ENCODE measurements around the gene MIA. TPM values are rescaled to one million over a fixed set of nuclear protein-coding genes. Genes with fewer than 3 reads are reported as not detected.

MIA gene
- total RNA-seq, 1 donor from 2014 or later: 2.4 TPM

DNA sequence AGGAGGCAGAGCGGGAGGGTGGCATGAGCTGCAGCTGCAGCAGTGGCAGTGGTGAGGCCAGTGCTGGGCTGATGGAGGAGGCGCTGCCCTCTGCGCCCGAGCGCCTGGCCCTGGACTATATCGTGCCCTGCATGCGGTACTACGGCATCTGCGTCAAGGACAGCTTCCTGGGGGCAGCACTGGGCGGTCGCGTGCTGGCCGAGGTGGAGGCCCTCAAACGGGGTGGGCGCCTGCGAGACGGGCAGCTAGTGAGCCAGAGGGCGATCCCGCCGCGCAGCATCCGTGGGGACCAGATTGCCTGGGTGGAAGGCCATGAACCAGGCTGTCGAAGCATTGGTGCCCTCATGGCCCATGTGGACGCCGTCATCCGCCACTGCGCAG, 25.7 kb downstream of the MIA start:
- TF ChIP-seq, protein P1, sequence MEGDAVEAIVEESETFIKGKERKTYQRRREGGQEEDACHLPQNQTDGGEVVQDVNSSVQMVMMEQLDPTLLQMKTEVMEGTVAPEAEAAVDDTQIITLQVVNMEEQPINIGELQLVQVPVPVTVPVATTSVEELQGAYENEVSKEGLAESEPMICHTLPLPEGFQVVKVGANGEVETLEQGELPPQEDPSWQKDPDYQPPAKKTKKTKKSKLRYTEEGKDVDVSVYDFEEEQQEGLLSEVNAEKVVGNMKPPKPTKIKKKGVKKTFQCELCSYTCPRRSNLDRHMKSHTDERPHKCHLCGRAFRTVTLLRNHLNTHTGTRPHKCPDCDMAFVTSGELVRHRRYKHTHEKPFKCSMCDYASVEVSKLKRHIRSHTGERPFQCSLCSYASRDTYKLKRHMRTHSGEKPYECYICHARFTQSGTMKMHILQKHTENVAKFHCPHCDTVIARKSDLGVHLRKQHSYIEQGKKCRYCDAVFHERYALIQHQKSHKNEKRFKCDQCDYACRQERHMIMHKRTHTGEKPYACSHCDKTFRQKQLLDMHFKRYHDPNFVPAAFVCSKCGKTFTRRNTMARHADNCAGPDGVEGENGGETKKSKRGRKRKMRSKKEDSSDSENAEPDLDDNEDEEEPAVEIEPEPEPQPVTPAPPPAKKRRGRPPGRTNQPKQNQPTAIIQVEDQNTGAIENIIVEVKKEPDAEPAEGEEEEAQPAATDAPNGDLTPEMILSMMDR (IDR thresholded peaks at IDR 0.05): no peak
- no peak for DNase-seq (ENCODE audit: low spot score)
- Mint-ChIP-seq H3K4me3 (ENCODE audit: unreplicated experiment) (peak overlapping the region; percentile 92), H3K36me3 (ENCODE audit: low read depth) (peaks cover 10% of the 10 kb centered on the region), H3K27me3 (ENCODE audit: low read depth) (no peaks in the 10 kb centered on the region), H3K27ac (ENCODE audit: unreplicated experiment) (no peak overlapping the region), H3K4me1 (ENCODE audit: low read depth) (peaks cover 73% of the 10 kb centered on the region), H3K9me3 (ENCODE audit: low read depth) (no peaks in the 10 kb centered on the region)

DNA sequence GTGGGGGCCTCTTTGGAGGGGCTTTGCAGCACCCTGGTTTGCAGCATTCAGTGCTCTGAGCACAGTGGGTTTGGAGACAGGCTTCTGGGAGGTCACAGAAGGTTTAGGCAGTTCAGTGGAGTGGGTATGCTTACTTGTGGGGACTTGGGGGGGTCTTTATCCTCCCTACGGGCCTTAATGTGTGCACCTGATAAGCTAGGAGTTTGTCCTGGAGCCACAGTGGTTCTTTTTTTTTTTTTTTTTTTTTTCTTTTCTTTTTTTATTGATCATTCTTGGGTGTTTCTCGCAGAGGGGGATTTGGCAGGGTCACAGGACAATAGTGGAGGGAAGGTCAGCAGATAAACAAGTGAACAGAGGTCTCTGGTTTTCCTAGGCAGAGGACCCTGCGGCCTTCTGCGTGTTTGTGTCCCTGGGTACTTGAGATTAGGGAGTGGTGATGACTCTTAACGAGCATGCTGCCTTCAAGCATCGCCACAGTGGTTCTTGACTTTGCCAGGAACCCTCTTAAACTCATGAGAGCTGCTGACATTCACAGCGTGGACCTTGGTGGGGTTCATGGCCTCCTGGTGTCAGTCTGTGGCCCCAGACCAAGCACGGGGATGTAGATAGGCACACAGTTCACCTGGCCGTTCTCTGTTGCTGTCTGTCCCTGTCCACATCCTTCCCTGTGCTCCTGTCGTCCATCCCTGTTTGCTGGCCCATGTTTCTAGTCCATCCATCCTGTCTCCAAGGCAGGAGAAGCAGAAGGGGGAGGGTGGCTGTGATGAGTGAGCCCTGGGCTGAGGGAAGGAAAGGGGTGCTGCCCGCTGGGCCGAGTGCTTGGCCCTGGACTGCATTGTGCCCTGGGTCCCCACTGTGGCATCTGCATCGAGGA, 26.3 kb downstream of the MIA start:
- DNase-seq (ENCODE audit: low spot score): no peak
- H3K9me3 Mint-ChIP-seq (ENCODE audit: low read depth): no peaks in the 10 kb centered on the region
- peaks cover 8% of the 10 kb centered on the region for H3K36me3 Mint-ChIP-seq (ENCODE audit: low read depth)
- H3K27me3 Mint-ChIP-seq (ENCODE audit: low read depth): no peaks in the 10 kb centered on the region
- TF ChIP-seq, protein P1 (IDR thresholded peaks at IDR 0.05): no peak
- H3K27ac Mint-ChIP-seq (ENCODE audit: unreplicated experiment): peak overlapping the region; percentile 69
- peak overlapping the region; percentile 56 for H3K4me3 Mint-ChIP-seq (ENCODE audit: unreplicated experiment)
- peaks cover 80% of the 10 kb centered on the region for H3K4me1 Mint-ChIP-seq (ENCODE audit: low read depth)

DNA sequence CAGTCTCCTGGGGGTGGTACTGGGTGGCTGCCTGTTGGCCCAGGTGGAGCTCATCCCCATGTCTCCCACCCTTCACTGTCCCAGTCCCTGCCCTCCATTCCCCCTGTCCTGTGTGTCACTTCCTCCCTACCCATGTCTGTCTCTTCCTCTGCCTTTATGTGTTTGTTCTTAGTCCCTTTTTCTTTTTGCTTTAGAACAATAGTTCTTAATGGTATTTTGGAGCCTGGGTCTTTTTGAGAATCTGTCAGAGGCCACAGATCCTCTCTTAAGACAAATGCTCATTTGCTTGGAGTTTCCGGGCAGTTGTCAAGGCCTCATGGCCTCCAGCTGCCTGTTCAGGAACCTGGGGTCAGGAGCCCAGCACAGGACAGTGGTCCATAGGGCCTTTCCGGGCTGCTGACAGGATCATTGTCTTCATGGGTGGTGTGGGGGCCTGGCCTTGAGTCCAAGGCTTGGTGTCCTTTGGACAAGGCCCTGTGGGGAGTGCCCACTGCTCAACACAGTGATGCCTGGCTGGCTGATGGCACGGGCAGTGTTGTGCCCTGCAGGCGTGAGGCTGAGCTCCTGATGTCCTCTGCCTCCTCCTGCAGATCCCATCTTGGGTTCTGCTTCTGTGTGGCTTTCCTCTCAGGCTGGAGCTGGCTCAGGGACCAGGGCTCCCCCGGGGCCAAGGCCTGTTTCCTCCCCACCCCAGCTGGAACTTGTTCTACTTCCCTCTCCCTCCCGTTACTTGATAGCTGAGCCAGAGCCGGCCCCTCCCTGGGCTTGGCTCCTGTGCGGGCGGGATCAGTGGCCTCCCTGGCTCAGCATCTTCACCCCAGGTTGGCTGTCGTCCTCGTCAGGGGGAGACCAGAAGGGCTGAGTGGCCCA, 27.2 kb downstream of the MIA start:
- Mint-ChIP-seq H3K4me3 (ENCODE audit: unreplicated experiment) (peak overlapping the region; percentile 56), H3K4me1 (ENCODE audit: low read depth) (peaks cover 83% of the 10 kb centered on the region), H3K27ac (ENCODE audit: unreplicated experiment) (peak overlapping the region; percentile 69), H3K9me3 (ENCODE audit: low read depth) (no peaks in the 10 kb centered on the region), H3K27me3 (ENCODE audit: low read depth) (no peaks in the 10 kb centered on the region), H3K36me3 (ENCODE audit: low read depth) (peaks cover 13% of the 10 kb centered on the region)
- no peak for DNase-seq (ENCODE audit: low spot score)
- TF ChIP-seq, protein P1 (IDR thresholded peaks at IDR 0.05): no peak

DNA sequence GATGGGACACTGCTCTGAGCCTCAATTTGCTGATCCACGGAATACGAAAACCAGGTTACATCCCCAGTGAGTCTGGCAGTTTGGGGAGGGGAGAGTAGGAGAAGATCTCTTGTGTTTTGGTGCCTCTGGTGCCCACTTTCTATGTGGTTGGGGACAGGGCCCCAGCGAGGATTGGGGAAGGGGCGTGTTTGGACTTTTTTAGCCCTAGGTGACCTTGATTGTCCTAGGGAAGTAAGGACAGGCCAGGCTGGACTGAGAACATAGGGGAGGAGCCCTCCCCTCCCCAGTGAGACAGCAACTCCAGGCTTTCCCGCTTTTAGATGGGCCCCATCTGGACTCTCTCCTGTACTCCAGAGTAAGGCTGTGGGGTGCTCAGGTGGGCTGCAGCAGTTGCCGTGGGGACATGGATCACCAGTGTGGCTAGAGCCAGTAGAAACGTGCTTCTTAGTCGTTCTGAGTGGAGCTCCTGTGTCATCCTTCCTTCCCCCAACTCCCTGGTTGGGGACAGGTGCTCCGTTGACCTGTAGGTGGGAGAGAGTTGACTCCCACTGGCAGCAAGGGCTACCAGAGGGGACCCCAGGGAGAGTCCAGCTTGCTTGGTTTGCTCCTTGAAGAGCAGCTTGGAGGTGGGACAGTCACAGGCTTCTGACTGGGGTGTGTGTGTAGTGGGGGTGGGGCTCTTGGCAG, 28.0 kb downstream of the MIA start:
- no peaks in the 10 kb centered on the region for H3K9me3 Mint-ChIP-seq (ENCODE audit: low read depth)
- peak overlapping the region; percentile 56 for H3K4me3 Mint-ChIP-seq (ENCODE audit: unreplicated experiment)
- TF ChIP-seq, protein P1 (IDR thresholded peaks at IDR 0.05): no peak

More for the DNA sequence above, 28.0 kb downstream of the MIA start:
- Mint-ChIP-seq H3K4me1 (ENCODE audit: low read depth) (peaks cover 79% of the 10 kb centered on the region), H3K27ac (ENCODE audit: unreplicated experiment) (peak overlapping the region; percentile 69), H3K36me3 (ENCODE audit: low read depth) (peaks cover 18% of the 10 kb centered on the region), H3K27me3 (ENCODE audit: low read depth) (no peaks in the 10 kb centered on the region)
- DNase-seq (ENCODE audit: low spot score): no peak

Data from chondrocyte (in vitro differentiated cells).